PC-9 (cell line): ENCODE results near the gene BCL2. TPM values are rescaled to one million over a fixed set of nuclear protein-coding genes. Genes with fewer than 3 reads are reported as not detected.

Experiments used
- BruUV-seq: library from RNA; stranded (reverse); fragments of 400-500 nt; replicated peaks from 2 replicates; lab custom pipeline; 2021; lab: Mats Ljungman, UMichigan
- CTCF ChIA-PET: fragments of 300-600 bp; sonication (Branson Sonifier 250); formaldehyde crosslinking; loops from one replicate; lab custom pipeline; 2022; ENCODE audit warnings: antibody characterized with exemption; lab: Charles Lee
- POLR2A ChIA-PET: fragments of 300-600 bp; sonication (Branson Sonifier 250); formaldehyde crosslinking; loops from one replicate; lab custom pipeline; 2022; ENCODE audit warnings: antibody characterized with exemption; ENCODE audit not compliant: unreplicated experiment; lab: Charles Lee
- DNase-seq, 2 experiments: peaks; one replicate each; pipeline versions ENCODE4 v3.0.0 to v3.0.0-alpha.2; 2015 to 2022; ENCODE audit warnings: mixed read lengths in 1 of 2
- H2AFZ ChIP-seq: fragments of 200-600 bp; sonication (generic); 2 replicates; pipeline ENCODE4 v1.8.1; 2017; ENCODE audit warnings: antibody characterized with exemption
- H3F3A ChIP-seq: fragments of 200-600 bp; sonication (generic); 2 replicates; pipeline ENCODE4 v1.8.1; 2017; ENCODE audit warnings: antibody characterized with exemption, mild to moderate bottlenecking, low read depth; ENCODE audit not compliant: insufficient read depth
- H3K27ac ChIP-seq: fragments of 200-600 bp; sonication (generic); 2 replicates; pipeline ENCODE4 v1.6.1; 2016; ENCODE audit warnings: mixed run types
- H3K27me3 ChIP-seq: fragments of 200-600 bp; sonication (generic); 2 replicates; pipeline ENCODE4 v1.6.1; 2016; ENCODE audit warnings: low read depth, mixed run types; ENCODE audit not compliant: insufficient read depth
- H3K36me3 ChIP-seq: fragments of 200-600 bp; sonication (generic); 2 replicates; pipeline ENCODE4 v1.6.1; 2016; ENCODE audit warnings: low read depth, mixed run types
- H3K4me1 ChIP-seq: fragments of 200-600 bp; sonication (generic); replicated peaks from 2 replicates; pipeline ENCODE4 v1.6.1; 2016; ENCODE audit warnings: mixed run types; ENCODE audit not compliant: insufficient read depth
- H3K4me2 ChIP-seq: fragments of 200-600 bp; sonication (generic); 2 replicates; pipeline ENCODE4 v1.6.1; 2017; ENCODE audit warnings: mixed run types
- H3K4me3 ChIP-seq: fragments of 200-600 bp; sonication (generic); 2 replicates; pipeline ENCODE4 v1.6.1; 2016; ENCODE audit warnings: mixed run types
- H3K79me2 ChIP-seq: fragments of 200-600 bp; sonication (generic); 2 replicates; pipeline ENCODE4 v1.6.1; 2017; ENCODE audit warnings: low read depth, mixed run types
- H3K9me2 ChIP-seq: fragments of 200-600 bp; sonication (generic); 2 replicates; pipeline ENCODE4 v1.8.1; 2017; ENCODE audit warnings: mild to moderate bottlenecking; ENCODE audit not compliant: insufficient read depth
- H3K9me3 ChIP-seq: fragments of 200-600 bp; sonication (generic); 2 replicates; pipeline ENCODE4 v1.8.1; 2016; ENCODE audit warnings: low read depth; ENCODE audit not compliant: insufficient read depth
- H4K20me1 ChIP-seq: fragments of 200-600 bp; sonication (generic); 2 replicates; pipeline ENCODE4 v1.8.1; 2017; ENCODE audit not compliant: insufficient read depth
- CTCF ChIP-seq: fragments of 200-600 bp; sonication (generic); conservative IDR thresholded peaks from 2 replicates; pipeline ENCODE4 v1.6.1; 2017; ENCODE audit warnings: mixed run types, antibody characterized with exemption, mild to moderate bottlenecking, moderate library complexity
- EZH2 ChIP-seq: fragments of 200-600 bp; sonication (generic); IDR thresholded peaks from 2 replicates; pipeline ENCODE4 v1.8.0; 2017; ENCODE audit warnings: antibody characterized with exemption, low read depth
- intact Hi-C: fragments of 100-400 bp; cut with micrococcal nuclease; formaldehyde crosslinking; loops from one replicate; pipeline ENCODE4 v1.10.0; 2022; ENCODE audit not compliant: unreplicated experiment
- total RNA-seq: library from RNA; stranded (reverse); gene quantifications from 2 replicates; pipeline ENCODE4 v1.2.3, GENCODE V29; 2021

The BCL2 gene
- total RNA-seq, 1 experiment from 2014 or later, result 2.0 TPM

GRCh38 chr18:63109022-63109421 lies 210.5 kb downstream of the BCL2 start:
- H3K4me2 ChIP-seq, result no peak overlapping the region
- no peaks in the 10 kb centered on the region for H3K36me3 ChIP-seq
- CTCF ChIA-PET, result no interaction called here
- H2AFZ ChIP-seq, result no peak overlapping the region
- POLR2A ChIA-PET, result no interaction called here
- H3K4me1 ChIP-seq, result no peaks in the 10 kb centered on the region
- H3F3A ChIP-seq, result no peaks in the 10 kb centered on the region
- H3K27me3 ChIP-seq, result no peaks in the 10 kb centered on the region
- H3K9me3 ChIP-seq, result no peaks in the 10 kb centered on the region
- no peak overlapping the region for H3K27ac ChIP-seq
- DNase-seq, result no peak
- intact Hi-C loops, result no loop called here
- no peak overlapping the region for H3K4me3 ChIP-seq
- TF ChIP-seq CTCF (no peak), EZH2 (no peak)
- no peaks in the 10 kb centered on the region for H3K79me2 ChIP-seq
- H3K9me2 ChIP-seq, result 0 out of 2 replicates have a peak, but pooled peaks cover 6% of the 10 kb centered on the region
- H4K20me1 ChIP-seq, result no peaks in the 10 kb centered on the region
- BruUV-seq, result no TSS peak

- H3K4me2 ChIP-seq, result no peak overlapping the region
- no peak overlapping the region for H3K4me3 ChIP-seq
- no peak for DNase-seq
- no peaks in the 10 kb centered on the region for H3K79me2 ChIP-seq
- CTCF ChIA-PET, result no interaction called here
- no peak overlapping the region for H3K27ac ChIP-seq
- H3F3A ChIP-seq, result no peaks in the 10 kb centered on the region
- H3K36me3 ChIP-seq, result no peaks in the 10 kb centered on the region
- intact Hi-C loops, result no loop called here
- no peaks in the 10 kb centered on the region for H3K27me3 ChIP-seq
- no peaks in the 10 kb centered on the region for H3K4me1 ChIP-seq
- 0 out of 2 replicates have a peak, but pooled peaks cover 6% of the 10 kb centered on the region for H3K9me2 ChIP-seq
- H3K9me3 ChIP-seq, result no peaks in the 10 kb centered on the region
- no peaks in the 10 kb centered on the region for H4K20me1 ChIP-seq
- no peak for TF ChIP-seq CTCF
- no peak for TF ChIP-seq EZH2
- H2AFZ ChIP-seq, result no peak overlapping the region
- no TSS peak for BruUV-seq
- POLR2A ChIA-PET, result no interaction called here
Observed at GRCh38 chr18:63107931-63108330, 211.6 kb downstream of the BCL2 start.

GRCh38 chr18:63107171-63107845 lies 212.3 kb downstream of the BCL2 start:
- Histone ChIP-seq H3K9me2 (0 out of 2 replicates have a peak, but pooled peaks cover 6% of the 10 kb centered on the region), H3K9me3 (no peaks in the 10 kb centered on the region), H3K4me3 (no peak overlapping the region), H3F3A (no peaks in the 10 kb centered on the region), H3K79me2 (no peaks in the 10 kb centered on the region), H3K4me1 (no peaks in the 10 kb centered on the region), H3K27me3 (no peaks in the 10 kb centered on the region), H3K4me2 (no peak overlapping the region), H2AFZ (no peak overlapping the region), H3K27ac (no peak overlapping the region), H4K20me1 (no peaks in the 10 kb centered on the region), H3K36me3 (no peaks in the 10 kb centered on the region)
- BruUV-seq, result no TSS peak
- DNase-seq, result no peak
- TF ChIP-seq EZH2 (no peak), CTCF (no peak)
- intact Hi-C loops, result no loop called here
- ChIA-PET CTCF (no interaction called here), POLR2A (no interaction called here)
